Adrenal gland (tissue), 12 donors: ENCODE data around the gene KMT2D. TPM values are rescaled to one million over a fixed set of nuclear protein-coding genes. Genes with fewer than 3 reads are reported as not detected.

Experiments used
- DNase-seq, 7 donors: peaks; one replicate each; pipeline ENCODE4 v3.0.0-alpha.2; 2019 to 2020
- H3K27ac ChIP-seq, 5 donors: fragments of 200-600 bp; sonication (generic) in 4 of 5; 1 replicate in 3 of 5; 2 replicates in 2 of 5; pipeline versions ENCODE4 v1.5.1 to v1.8.0; 2016 to 2020; ENCODE audit warnings: mild to moderate bottlenecking in 1 of 5
- H3K27me3 ChIP-seq: fragments of 200-600 bp; 2 replicates; pipeline ENCODE4 v1.8.0; 2021
- H3K36me3 ChIP-seq, 2 donors: fragments of 200-600 bp; replicated peaks in 1 of 2; 1 replicate in 1 of 2; 2 replicates in 1 of 2; pipeline versions ENCODE4 v1.5.1 to v1.8.0; 2018 to 2022
- H3K4me1 ChIP-seq, 2 donors: fragments of 200-600 bp; replicated peaks in 1 of 2; 1 replicate in 1 of 2; 2 replicates in 1 of 2; pipeline versions ENCODE4 v1.5.1 to v1.8.0; 2018 to 2021
- H3K4me3 ChIP-seq, 4 donors: fragments of 200-600 bp; sonication (generic) in 3 of 4; one replicate each; pipeline ENCODE4 v1.5.1; 2016 to 2018
- H3K9me3 ChIP-seq, 3 donors: fragments of 200-600 bp; sonication (generic) in 1 of 3; replicated peaks in 1 of 3; 1 replicate in 2 of 3; 2 replicates in 1 of 3; pipeline versions ENCODE4 v1.5.1 to v1.8.0; 2016 to 2021
- CTCF ChIP-seq, 6 experiments: fragments of 450-650 bp in 4 of 6; fragments of 200-600 bp in 2 of 6; sonication (generic) in 1 of 6; IDR thresholded peaks; 1 replicate in 5 of 6; 2 replicates in 1 of 6; pipeline versions ENCODE4 v1.5.1 to v1.8.0; 2016 to 2021; ENCODE audit warnings: antibody characterized with exemption in 6 of 6, mild to moderate bottlenecking in 2 of 6, moderate library complexity in 1 of 6
- POLR2A ChIP-seq, 2 donors: fragments of 450-650 bp; IDR thresholded peaks; one replicate each; pipeline ENCODE4 v1.6.1; 2017; ENCODE audit warnings: antibody characterized with exemption in 2 of 2, mild to moderate bottlenecking in 2 of 2, moderate library complexity in 1 of 2
- WGBS, 4 donors: extraction: QIAGEN DNeasy Blood & Tissue Kit in 2 of 4; methylation state at CpG; one replicate each; pipeline versions ENCODE4 v1.1.5 to v1.1.7; 2013 to 2017; 5-methylcytosine and 5-hydroxymethylcytosine counted together
- intact Hi-C, 2 donors: fragments of 100-400 bp; cut with DNase I; formaldehyde crosslinking; loops; one replicate each; pipeline versions ENCODE4 v1.14.1 to v1.15.0; 2022 to 2023
- polyA plus RNA-seq, 3 donors: library from polyadenylated mRNA; stranded (reverse); fragments of 200-250 nt in 2 of 3; fragments of 350-450 nt in 1 of 3; fragmentation: Illumina TruSeq in 1 of 3; extraction: RNeasy Lipid Tissue Mini Kit (QIAGEN cat#74804) in 1 of 3; gene quantifications; one replicate each; pipeline ENCODE4 v1.2.3, GENCODE V29; 2013 to 2014
- total RNA-seq, 9 donors: library from RNA; depleted of rRNA in 4 of 9; stranded (reverse); fragments of >200 nt in 4 of 9; fragments of 120-200 nt in 1 of 9; fragmentation: NEBNext Ultra II Directional in 1 of 9; extraction: Animal tissue kit (Norgen Biotek cat#: 25700) in 1 of 9; gene quantifications; one replicate each; pipeline versions ENCODE4 v1.1.0 to v1.2.4, GENCODE V29; 2013 to 2023
- donor health status: healthy with polysubstance abuse.
- donor health status: Bipolar disorder and iron deficiency.
- donor health status: DM: yes; HTN: yes; CAD: no.
- donor health status: DM: no; HTN: no; CAD: no.
- donor health status: DM: no; HTN: no; CAD: no.
- donor health status: DM: yes; HTN: yes; CAD: no.

KMT2D gene
- total and polyA plus RNA-seq, 12 donors: 21.2 to 140 (median 56.0) TPM

GRCh38 chr12:49051777-49052438 is 8.7 kb downstream of the KMT2D start:
- Histone ChIP-seq H3K36me3 (peaks cover 0 to 83% of the 10 kb centered on the region in 2 donors), H3K4me1 (peaks cover 17 to 20% of the 10 kb centered on the region in 2 donors), H3K9me3 (no peaks in the 10 kb centered on the region), H3K27me3 (no peaks in the 10 kb centered on the region), H3K4me3 (no peak overlapping the region), H3K27ac (no peak overlapping the region)
- no peak for TF ChIP-seq CTCF (IDR thresholded peaks at IDR 0.05)
- TF ChIP-seq POLR2A (IDR thresholded peaks at IDR 0.05): no peak
- intact Hi-C loops: no loop called here
- 87 to 90% (median 88%) methylated on average over 20 of the region's 20 CpGs for WGBS, 4 donors
- DNase-seq: peak in 1 of 7 donors; percentile 14

GRCh38 chr12:49051373-49051764 is 9.2 kb downstream of the KMT2D start:
- peaks cover 0 to 88% of the 10 kb centered on the region in 2 donors for H3K36me3 ChIP-seq
- peak in 2 of 7 donors; percentile 12 to 26 for DNase-seq
- no peak for TF ChIP-seq POLR2A (IDR thresholded peaks at IDR 0.05)
- TF ChIP-seq CTCF (IDR thresholded peaks at IDR 0.05): no peak

GRCh38 chr12:49050507-49051372 is 9.9 kb downstream of the KMT2D start:
- Histone ChIP-seq H3K9me3 (no peaks in the 10 kb centered on the region), H3K27me3 (no peaks in the 10 kb centered on the region), H3K36me3 (peaks cover 0 to 94% of the 10 kb centered on the region in 2 donors), H3K4me1 (peaks cover 8% of the 10 kb centered on the region in 2 donors), H3K4me3 (no peak overlapping the region), H3K27ac (no peak overlapping the region)
- intact Hi-C loops: no loop called here
- peak in 1 of 7 donors; percentile 13 for DNase-seq
- WGBS, 4 donors: 88 to 90% (median 89%) methylated on average over 8 to 13 of the region's 13 CpGs
- no peak for TF ChIP-seq CTCF (IDR thresholded peaks at IDR 0.05)
- TF ChIP-seq POLR2A (IDR thresholded peaks at IDR 0.05): no peak

More at GRCh38 chr12:49051373-49051764, 9.2 kb downstream of the KMT2D start:
- Histone ChIP-seq H3K27me3 (no peaks in the 10 kb centered on the region), H3K4me3 (no peak overlapping the region), H3K4me1 (peaks cover 14 to 15% of the 10 kb centered on the region in 2 donors), H3K9me3 (no peaks in the 10 kb centered on the region), H3K27ac (no peak overlapping the region)
- intact Hi-C loops: no loop called here
- WGBS, 4 donors: 90 to 96% (median 93%) methylated on average over 17 to 18 of the region's 18 CpGs

GRCh38 chr12:49049566-49050224 is 10.9 kb downstream of the KMT2D start:
- WGBS, 4 donors: 49 to 77% (median 58%) methylated on average over 5 to 20 of the region's 20 CpGs
- intact Hi-C loops: no loop called here
- Histone ChIP-seq H3K4me1 (no peaks in the 10 kb centered on the region), H3K27me3 (no peaks in the 10 kb centered on the region), H3K27ac (peak overlapping the region in 1 of 5 donors; percentile 2), H3K4me3 (no peak overlapping the region), H3K9me3 (no peaks in the 10 kb centered on the region), H3K36me3 (peaks cover 0 to 98% of the 10 kb centered on the region in 2 donors)
- TF ChIP-seq CTCF (IDR thresholded peaks at IDR 0.05) (no peak), POLR2A (IDR thresholded peaks at IDR 0.05) (no peak)
- DNase-seq: peak in 5 of 7 donors; percentile 52 to 71 (median 67)
